ENCODE results near the gene F10.
"Not testable (repeated sequence)": the region's sequence is repeated elsewhere in the genome, so short reads cannot be mapped to it uniquely, and the experiment has no call there.

F10 gene

GRCh38 chr13:113155201-113155600 is 32.6 kb downstream of the F10 start:
- no peak for DNase-seq

GRCh38 chr13:113155982-113156655 is 33.5 kb downstream of the F10 start:
- no peak for DNase-seq

GRCh38 chr13:113157206-113157928 is 34.8 kb downstream of the F10 start:
- DNase-seq = no peak

- DNase-seq = no peak
Measured at GRCh38 chr13:113157929-113158747, 35.5 kb downstream of the F10 start, which contains the start of gene PROZ. PROZ (plus strand) TSS chr13:113158648; CDS start chr13:113158661, 13 bp downstream.

- DNase-seq = no peak
Measured at GRCh38 chr13:113158946-113159345, 36.3 kb downstream of the F10 start.

GRCh38 chr13:113159701-113160100 is 37.1 kb downstream of the F10 start:
- no peak for DNase-seq

- DNase-seq = no peak
Measured at GRCh38 chr13:113160983-113161382, 38.4 kb downstream of the F10 start.

GRCh38 chr13:113161433-113161832 is 38.8 kb downstream of the F10 start:
- DNase-seq = no peak

- DNase-seq = not testable (repeated sequence)
Measured at GRCh38 chr13:113161975-113162374, 39.4 kb downstream of the F10 start.

- DNase-seq = no peak
Measured at GRCh38 chr13:113162783-113163685, 40.4 kb downstream of the F10 start.

- no peak for DNase-seq
Measured at GRCh38 chr13:113164492-113164891, 41.9 kb downstream of the F10 start.

- no peak for DNase-seq
Measured at GRCh38 chr13:113166266-113166665, 43.7 kb downstream of the F10 start.

GRCh38 chr13:113166681-113167080 is 44.1 kb downstream of the F10 start:
- DNase-seq = no peak

- no peak for DNase-seq
Measured at GRCh38 chr13:113167155-113167554, 44.6 kb downstream of the F10 start.

- no peak for DNase-seq
Measured at GRCh38 chr13:113167575-113167974, 45.0 kb downstream of the F10 start.

- DNase-seq = no peak
Measured at GRCh38 chr13:113168211-113168610, 45.6 kb downstream of the F10 start.

GRCh38 chr13:113169277-113170272 is 47.0 kb downstream of the F10 start:
- DNase-seq = no peak

- no peak for DNase-seq
Measured at GRCh38 chr13:113170511-113170910, 47.9 kb downstream of the F10 start.

GRCh38 chr13:113171250-113172125 is 48.9 kb downstream of the F10 start:
- DNase-seq = no peak

- DNase-seq = no peak
Measured at GRCh38 chr13:113172419-113172926, 49.9 kb downstream of the F10 start.
